Right atrium auricular region (tissue), 2 donors: Measurements from ENCODE around the gene LMOD1. TPM values are rescaled to one million over a fixed set of nuclear protein-coding genes. Genes with fewer than 3 reads are reported as not detected.

Source experiments
- DNase-seq: peaks from one replicate; pipeline ENCODE4 v3.0.0-alpha.2; 2019; ENCODE audit warnings: low spot score
- H3K27ac ChIP-seq, 2 donors: fragments of 200-600 bp; sonication (generic); 1 replicate in 1 of 2; 2 replicates in 1 of 2; pipeline ENCODE4 v1.5.1; 2016 to 2019
- H3K27me3 ChIP-seq, 2 donors: fragments of 200-600 bp; sonication (generic); one replicate each; pipeline versions ENCODE4 v1.5.1 to v1.6.0; 2017 to 2019
- H3K36me3 ChIP-seq: fragments of 200-600 bp; sonication (generic); one replicate; pipeline ENCODE4 v1.5.1; 2016
- H3K4me1 ChIP-seq, 2 donors: fragments of 200-600 bp; sonication (generic); one replicate each; pipeline versions ENCODE4 v1.5.1 to v1.6.0; 2017 to 2019
- H3K4me3 ChIP-seq, 2 donors: fragments of 200-600 bp; sonication (generic); 1 replicate in 1 of 2; 2 replicates in 1 of 2; pipeline ENCODE4 v1.5.1; 2017 to 2019; ENCODE audit warnings: mild to moderate bottlenecking in 1 of 2, moderate library complexity in 1 of 2
- H3K9me3 ChIP-seq, 2 donors: fragments of 200-600 bp; sonication (generic); one replicate each; pipeline ENCODE4 v1.5.1; 2019
- total RNA-seq, 2 donors: library from RNA; depleted of rRNA; stranded (reverse); fragments of >200 nt; gene quantifications; one replicate each; pipeline ENCODE4 v1.1.0, GENCODE V29; 2016
- TF ChIP-seq, protein P1 (sequence below), 2 donors: fragments of 200-600 bp; sonication (generic); IDR thresholded peaks; one replicate each; pipeline ENCODE4 v1.5.1; 2019; ENCODE audit warnings: antibody characterized with exemption in 2 of 2

The LMOD1 gene
- total RNA-seq, 2 donors from 2014 or later = 31.4 to 42.2 TPM

- H3K36me3 ChIP-seq = peaks cover 15% of the 10 kb centered on the region
- TF ChIP-seq, protein P1, sequence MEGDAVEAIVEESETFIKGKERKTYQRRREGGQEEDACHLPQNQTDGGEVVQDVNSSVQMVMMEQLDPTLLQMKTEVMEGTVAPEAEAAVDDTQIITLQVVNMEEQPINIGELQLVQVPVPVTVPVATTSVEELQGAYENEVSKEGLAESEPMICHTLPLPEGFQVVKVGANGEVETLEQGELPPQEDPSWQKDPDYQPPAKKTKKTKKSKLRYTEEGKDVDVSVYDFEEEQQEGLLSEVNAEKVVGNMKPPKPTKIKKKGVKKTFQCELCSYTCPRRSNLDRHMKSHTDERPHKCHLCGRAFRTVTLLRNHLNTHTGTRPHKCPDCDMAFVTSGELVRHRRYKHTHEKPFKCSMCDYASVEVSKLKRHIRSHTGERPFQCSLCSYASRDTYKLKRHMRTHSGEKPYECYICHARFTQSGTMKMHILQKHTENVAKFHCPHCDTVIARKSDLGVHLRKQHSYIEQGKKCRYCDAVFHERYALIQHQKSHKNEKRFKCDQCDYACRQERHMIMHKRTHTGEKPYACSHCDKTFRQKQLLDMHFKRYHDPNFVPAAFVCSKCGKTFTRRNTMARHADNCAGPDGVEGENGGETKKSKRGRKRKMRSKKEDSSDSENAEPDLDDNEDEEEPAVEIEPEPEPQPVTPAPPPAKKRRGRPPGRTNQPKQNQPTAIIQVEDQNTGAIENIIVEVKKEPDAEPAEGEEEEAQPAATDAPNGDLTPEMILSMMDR (IDR thresholded peaks at IDR 0.05) = no peak
- H3K27me3 ChIP-seq = no peaks in the 10 kb centered on the region
- peak overlapping the region; percentile 68 to 71 for H3K27ac ChIP-seq
- H3K4me3 ChIP-seq = no peak overlapping the region
- H3K4me1 ChIP-seq = peaks cover 0 to 23% of the 10 kb centered on the region in 2 donors
- H3K9me3 ChIP-seq = no peaks in the 10 kb centered on the region
- DNase-seq = no peak
These were observed 48.0 kb downstream of the LMOD1 start for GRCh38 chr1:201898240-201898894.

DNA sequence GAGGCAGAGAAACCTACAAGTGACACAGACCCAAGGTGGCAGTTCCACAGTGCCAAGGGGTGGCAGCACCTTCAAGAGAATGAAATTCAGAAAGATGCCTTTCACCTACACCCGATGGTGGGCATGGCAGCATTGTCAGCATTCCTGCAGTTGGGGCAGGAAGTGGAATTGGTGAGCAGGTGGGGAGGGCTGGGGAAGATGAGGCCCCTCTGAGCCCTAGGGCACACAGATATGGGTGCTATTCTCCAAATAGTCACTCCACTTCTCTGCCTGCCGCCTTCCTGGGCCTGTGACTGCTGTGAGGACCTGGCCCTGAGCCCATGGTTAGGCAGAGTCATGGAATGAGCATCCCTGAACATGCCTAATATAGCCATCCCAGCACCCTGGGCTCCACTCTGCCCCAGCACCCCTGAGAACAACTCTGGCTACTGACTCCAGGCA lies 49.4 kb downstream of the LMOD1 start:
- Histone ChIP-seq H3K27ac (peak overlapping the region; percentile 71 to 72), H3K27me3 (no peaks in the 10 kb centered on the region), H3K36me3 (peaks cover 15% of the 10 kb centered on the region), H3K9me3 (no peaks in the 10 kb centered on the region), H3K4me1 (peaks cover 0 to 23% of the 10 kb centered on the region in 2 donors), H3K4me3 (no peak overlapping the region)
- DNase-seq = no peak
- TF ChIP-seq, protein P1 (IDR thresholded peaks at IDR 0.05) = peak in 1 of 2 donors; percentile 27

DNA sequence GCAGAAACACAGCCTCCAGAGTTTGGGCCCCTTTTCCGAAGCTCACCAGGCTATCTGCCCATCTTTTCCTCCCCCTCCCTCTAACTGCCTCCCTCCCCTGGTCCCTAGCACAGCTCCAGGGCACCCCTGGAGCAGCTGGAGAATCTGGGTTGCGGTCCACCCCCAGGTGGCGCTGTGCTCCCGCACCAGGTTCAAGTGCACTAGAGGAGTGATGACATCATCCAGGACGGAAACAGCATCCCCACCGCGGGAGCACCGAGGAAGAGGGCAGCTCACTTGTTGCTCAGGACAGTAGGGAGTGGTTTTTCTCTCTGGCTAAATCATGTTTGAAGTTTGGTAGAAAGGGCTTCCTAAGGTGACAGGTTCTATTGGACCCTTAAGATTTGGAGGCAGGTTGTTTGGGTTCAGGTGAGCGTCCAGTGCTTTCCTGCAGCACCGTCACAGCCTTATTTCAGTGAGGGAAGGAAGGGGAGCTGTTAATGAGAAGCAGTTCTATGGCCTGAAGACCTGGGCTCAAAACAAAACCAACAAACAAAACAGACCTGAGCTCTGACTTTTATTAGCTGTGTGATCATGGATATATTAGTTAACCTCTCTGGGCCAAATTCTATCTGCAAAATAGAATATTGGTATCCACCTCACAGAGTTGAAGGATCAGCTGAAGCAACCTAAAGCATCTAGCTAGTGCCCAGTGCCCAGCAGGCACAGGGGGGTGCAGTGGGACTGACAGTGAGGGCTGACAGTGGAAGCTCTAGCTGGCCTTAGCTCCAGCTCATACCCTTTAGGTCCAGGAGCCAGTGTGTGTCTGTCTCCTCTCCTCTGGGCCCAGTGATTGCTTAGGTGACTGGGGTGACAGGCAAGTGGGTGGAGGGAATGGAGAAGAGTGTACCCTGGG lies 50.2 kb downstream of the LMOD1 start:
- H3K4me3 ChIP-seq = no peak overlapping the region
- no peaks in the 10 kb centered on the region for H3K27me3 ChIP-seq
- H3K9me3 ChIP-seq = no peaks in the 10 kb centered on the region
- peaks cover 15% of the 10 kb centered on the region for H3K36me3 ChIP-seq
- TF ChIP-seq, protein P1 (IDR thresholded peaks at IDR 0.05) = peak; percentile 86 to 96
- peak overlapping the region; percentile 71 to 72 for H3K27ac ChIP-seq
- H3K4me1 ChIP-seq = peaks cover 0 to 23% of the 10 kb centered on the region in 2 donors
- peak; percentile 95 for DNase-seq

DNA sequence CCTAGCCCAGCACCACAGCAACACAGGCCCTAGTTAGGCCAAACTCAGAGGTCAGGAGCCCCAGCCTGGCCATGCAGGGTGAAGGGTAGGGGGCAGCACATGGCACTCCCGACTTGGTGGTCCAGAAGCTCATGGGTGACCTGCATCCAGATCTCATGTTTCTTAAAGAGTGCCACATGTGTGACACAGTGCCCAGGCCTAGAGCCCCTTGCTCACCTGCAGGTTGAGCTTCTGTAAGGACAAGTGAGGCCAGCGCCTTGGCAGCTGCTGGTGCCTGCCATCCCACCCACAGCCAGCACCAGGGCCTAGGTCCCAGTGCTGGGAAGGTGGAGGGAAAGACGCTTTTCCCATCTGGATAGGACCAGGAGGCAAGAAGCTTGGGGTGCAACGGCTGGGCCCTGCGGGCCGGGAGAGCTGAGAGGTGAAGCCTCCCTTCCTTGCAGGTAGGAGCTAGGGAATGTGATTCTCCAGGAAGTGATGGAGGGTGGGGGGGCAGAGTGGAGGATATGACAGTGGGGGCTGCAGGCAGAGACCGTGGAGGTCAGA lies 51.2 kb downstream of the LMOD1 start:
- no peak for DNase-seq
- TF ChIP-seq, protein P1 (IDR thresholded peaks at IDR 0.05) = no peak
- Histone ChIP-seq H3K9me3 (no peaks in the 10 kb centered on the region), H3K4me3 (no peak overlapping the region), H3K4me1 (peaks cover 0 to 31% of the 10 kb centered on the region in 2 donors), H3K36me3 (peaks cover 15% of the 10 kb centered on the region), H3K27me3 (no peaks in the 10 kb centered on the region), H3K27ac (peak overlapping the region in 1 of 2 donors; percentile 19)

DNA sequence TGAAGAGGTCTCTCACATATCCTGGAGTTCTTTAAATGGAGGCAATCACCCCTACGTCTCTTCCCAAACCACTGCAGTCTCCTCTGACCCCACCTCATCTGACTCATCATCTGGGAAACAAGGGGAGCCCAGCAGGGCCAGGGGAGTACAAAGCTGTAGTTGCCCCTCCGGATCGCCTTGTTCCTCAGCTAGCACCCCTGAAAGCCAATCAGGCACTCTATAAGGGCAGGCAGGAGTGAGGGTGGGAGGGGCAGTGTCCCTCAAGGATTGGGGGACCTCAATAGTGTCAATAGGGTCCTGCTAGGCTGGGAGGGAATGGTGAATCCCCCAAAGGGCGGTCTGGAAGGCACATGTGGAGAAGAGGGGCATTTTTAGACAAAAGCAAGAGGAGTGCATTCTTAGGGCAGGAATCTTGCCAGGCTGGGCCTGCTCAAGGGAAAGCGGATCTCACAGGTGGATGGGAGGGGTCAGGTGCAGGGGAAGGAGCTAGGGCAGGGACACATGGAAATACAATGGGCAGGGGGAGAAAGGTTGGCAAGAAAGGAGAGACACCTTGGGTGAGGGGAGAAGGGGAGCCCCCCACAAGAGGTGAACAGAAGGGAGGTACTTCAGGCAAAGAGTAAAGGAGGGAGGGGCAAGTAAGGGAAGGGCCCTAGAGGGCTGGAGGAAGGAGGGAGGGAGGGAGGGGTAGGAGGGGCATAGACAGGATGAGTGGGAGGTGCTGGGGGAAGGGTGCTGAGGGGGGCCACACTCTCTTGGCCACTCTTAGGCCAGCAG lies 51.8 kb downstream of the LMOD1 start:
- peak overlapping the region in 1 of 2 donors; percentile 16 for H3K27ac ChIP-seq
- TF ChIP-seq, protein P1 (IDR thresholded peaks at IDR 0.05) = no peak
- DNase-seq = no peak

More for the DNA sequence above, 51.8 kb downstream of the LMOD1 start:
- H3K4me3 ChIP-seq = no peak overlapping the region
- H3K9me3 ChIP-seq = no peaks in the 10 kb centered on the region
- H3K4me1 ChIP-seq = peaks cover 0 to 37% of the 10 kb centered on the region in 2 donors
- H3K27me3 ChIP-seq = no peaks in the 10 kb centered on the region
- peaks cover 12% of the 10 kb centered on the region for H3K36me3 ChIP-seq
